GM19455 (cell line): ENCODE data around the gene PUS10.
"Not testable (repeated sequence)": the region's sequence is repeated elsewhere in the genome, so short reads cannot be mapped to it uniquely, and the experiment has no call there.

Experiments
- ATAC-seq: cut with Tn5 transposase; IDR thresholded peaks from one replicate; pipeline ENCODE4 v1.9.1; 2021; ENCODE audit not compliant: unreplicated experiment

PUS10 gene

DNA sequence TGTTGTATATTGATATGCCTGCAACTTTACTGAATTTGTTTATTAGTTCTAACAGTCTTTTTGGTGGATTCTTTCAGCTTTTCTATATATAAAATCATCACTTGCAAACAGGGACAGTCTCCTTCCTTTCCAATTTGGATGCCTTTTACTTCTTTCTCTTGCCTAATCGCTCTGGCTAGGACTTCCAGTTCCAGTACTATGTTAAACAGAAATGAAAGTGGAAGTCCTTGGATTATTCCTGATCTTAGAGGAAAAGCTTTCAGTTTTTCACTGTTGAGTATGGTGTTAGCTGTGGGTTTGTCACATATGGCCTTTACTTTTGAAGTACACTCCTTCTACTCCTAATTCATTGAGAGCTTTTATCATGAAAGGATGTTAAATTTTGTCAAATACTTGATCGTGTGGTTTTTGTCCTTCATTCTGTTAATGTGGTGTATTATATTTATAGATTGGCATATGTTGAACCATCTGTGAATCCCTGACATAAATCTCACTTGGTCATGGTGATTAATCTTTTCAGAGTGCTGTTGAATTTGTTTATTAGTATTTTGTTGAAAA lies 83.8 kb downstream of the PUS10 start:
- no peak for ATAC-seq

DNA sequence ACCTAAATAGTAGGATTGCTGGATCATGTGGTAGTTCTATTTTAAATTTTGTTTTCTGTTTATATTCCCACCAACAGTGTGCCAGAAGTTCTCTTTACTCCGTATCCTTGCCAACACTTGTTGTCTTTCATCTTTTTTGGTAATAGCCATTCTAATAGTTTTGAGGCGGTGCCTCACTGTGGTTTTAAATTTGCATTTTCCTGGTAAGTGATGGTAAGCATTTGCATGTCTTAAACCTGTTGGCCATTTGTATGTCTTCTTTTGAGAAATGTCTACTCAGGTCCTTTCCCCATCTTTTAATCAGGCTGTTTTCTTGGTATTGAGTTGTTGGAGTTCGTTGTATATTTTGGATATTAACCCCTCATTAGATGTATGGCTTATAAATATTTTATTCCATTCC lies 85.1 kb downstream of the PUS10 start:
- ATAC-seq, result no peak

DNA sequence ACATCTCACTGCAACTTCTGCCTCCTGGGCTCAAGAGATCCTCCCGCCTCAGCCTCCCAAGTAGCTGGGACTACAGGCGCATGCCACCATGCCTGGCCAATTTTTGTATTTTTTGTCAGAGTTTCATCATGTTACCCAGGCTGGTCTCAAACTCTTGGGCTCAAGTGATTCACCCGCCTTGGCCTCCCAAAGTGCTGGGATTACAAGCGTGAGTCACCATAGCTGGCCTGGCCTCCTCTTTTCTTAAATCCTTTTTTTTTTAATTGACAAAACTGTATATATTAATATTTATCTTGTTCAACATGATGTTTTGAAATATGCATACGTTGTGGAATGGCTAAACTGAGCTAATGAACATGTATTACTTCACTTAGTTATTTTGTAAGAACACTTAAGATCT lies 86.0 kb downstream of the PUS10 start:
- not testable (repeated sequence) for ATAC-seq

DNA sequence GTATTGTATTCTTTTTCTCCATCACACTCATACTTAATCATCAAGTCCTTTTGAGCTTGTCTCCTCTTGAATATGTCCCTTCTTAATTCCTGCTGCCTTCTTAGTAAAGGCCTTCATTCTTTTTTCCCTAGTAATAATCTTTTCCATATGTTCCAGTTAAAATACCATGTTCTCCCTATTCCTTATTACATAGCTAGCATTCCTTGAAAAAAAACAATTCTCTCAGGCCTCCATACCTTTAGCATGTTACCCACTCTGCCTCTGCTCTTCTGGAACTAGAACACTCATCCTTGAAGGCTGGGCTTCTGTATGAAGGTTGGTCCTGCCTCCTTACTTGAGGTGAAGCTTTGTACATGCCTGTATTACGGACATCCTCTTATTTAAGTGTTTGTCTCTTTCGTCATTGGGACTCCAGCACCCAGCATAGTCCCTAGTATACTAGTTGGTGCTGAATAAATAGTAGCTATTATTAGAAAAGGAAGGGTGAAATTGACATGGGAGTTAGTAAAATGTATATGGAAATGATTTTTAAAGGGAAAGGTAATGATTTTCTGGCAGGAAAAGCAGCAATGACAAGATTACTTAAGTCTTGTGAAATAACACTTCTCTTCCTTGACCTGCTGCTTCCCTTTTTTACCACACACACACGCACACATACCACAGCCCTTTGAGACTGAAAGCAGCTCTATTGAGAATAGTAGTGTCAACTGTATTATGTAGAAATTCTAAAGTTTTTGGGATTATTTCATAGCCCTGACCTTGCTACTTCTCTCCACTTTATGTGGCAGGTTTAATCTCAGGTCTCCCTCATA lies 91.1 kb downstream of the PUS10 start:
- no peak for ATAC-seq

DNA sequence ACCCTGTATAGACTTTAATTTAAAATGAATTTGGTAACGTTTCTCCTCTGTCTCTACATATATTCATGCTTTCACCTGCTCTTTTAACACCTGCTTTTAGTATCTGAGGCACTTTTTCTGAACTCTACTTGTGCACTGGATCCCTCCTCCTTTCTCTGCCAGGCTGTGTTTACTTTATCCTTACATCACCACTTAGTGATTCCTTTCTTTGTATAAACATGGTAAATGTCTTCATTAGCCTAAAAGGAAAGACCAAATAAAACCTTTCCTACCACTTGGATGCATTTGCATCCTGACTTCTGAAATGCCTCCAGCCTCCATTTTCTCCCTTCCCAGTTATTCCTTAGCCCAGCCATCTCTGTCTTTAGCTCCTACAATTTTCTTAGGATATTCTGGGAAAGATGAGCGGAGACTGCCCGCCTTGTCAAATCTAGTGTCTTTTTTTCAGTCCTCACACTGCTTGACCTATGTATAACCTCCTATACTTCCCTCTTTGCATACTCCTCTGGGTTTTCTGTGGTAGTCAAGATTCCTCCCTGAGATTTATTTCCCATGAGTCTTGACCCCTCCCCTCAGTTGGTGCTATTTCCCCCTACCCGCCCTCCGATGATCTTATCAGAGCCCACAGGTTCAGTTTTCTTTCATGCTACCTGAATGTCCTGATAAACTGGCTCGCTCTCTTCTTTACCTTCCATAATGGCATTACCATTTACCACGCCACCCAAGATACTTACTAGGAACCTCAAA lies 91.9 kb downstream of the PUS10 start:
- no peak for ATAC-seq

DNA sequence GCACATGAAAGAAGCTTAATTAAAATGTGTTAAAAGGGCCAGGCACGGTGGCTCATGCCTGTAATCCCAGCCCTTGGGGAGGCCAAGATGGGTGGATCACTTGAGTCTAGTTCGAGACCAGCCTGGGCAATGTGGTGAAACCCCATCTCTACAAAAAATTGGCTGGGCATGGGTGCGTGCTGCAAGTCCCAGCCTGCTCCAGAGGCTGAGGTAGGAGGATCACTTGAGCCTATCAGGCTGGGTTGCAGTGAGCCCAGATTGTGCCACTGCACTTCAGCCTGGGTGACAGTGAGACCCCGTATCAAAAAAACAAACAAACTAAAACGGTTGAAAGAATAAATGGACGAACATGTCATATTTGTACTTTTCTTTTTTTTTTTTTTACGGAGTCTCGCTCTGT lies 110.7 kb downstream of the PUS10 start:
- ATAC-seq, result no peak

DNA sequence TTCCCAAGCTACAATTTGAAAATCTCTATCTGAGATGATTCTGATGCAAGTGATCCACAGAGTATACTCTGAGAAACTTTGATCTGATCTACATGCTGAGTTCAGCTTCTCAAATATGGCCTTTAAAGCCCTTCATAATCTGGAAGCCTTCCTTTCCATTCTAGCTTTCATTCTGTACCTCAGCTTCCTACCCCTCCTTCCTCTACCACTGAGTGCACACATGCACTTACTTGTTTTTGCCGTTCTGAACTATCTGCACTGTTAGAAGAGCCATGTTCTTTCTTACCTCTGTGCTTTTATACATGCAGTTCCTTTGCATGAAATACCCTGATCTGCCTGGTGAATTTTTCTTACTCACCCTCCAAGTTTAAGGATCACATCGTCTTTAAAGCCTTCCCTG lies 111.7 kb downstream of the PUS10 start:
- ATAC-seq, result no peak

DNA sequence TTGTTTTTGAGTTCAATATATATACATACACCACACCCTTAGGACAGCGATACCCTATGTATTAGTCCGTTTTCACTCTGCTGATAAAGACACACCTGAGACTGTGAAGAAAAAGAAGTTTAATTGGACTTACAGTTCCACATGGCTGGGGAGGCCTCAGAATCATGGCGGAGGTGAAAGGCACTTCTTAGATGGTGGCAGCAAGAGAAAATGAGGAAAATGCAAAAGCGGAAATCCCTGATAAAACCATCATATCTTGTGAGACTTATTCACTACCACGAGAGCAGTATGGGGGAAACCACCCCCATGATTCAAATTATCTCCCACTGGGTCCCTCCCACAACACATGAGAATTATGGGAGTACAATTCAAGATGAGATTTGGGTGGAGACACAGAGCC lies 112.2 kb downstream of the PUS10 start:
- not testable (repeated sequence) for ATAC-seq

DNA sequence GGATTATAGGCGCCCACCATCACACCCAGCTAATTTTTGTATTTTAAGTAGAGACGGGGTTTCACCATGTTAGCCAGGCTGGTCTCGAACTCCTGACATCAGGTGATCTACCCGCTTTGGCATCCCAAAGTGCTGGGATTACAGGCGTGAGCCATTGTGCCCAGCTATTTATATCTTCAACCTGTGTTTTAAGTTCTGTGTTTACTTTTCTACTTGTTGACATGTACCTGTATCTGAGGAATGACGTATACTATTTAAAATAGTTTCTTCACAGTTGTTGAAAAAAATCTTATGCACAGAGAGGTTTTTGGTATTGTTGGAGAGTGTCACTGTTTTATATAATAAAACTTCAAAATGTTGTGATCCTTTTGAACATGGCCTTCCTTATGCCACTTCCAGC lies 116.8 kb downstream of the PUS10 start:
- ATAC-seq, result not testable (repeated sequence)

DNA sequence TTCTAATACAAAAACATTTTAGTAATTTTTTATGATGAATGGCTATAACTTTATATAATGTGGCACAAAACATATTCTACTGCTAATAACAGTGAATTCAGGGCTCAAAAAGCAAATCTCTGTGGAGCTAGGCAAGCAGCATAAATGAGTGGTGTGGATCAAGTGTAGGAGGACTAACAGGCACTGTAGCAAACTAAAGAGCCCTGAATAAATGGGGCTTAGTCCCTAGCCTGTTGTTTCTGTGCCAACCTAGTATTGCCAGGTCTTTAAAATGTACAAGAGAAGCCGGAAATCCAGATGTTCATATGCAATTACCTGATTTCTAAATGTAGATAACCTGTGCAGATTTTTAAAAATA lies 118.2 kb downstream of the PUS10 start:
- ATAC-seq, result no peak

DNA sequence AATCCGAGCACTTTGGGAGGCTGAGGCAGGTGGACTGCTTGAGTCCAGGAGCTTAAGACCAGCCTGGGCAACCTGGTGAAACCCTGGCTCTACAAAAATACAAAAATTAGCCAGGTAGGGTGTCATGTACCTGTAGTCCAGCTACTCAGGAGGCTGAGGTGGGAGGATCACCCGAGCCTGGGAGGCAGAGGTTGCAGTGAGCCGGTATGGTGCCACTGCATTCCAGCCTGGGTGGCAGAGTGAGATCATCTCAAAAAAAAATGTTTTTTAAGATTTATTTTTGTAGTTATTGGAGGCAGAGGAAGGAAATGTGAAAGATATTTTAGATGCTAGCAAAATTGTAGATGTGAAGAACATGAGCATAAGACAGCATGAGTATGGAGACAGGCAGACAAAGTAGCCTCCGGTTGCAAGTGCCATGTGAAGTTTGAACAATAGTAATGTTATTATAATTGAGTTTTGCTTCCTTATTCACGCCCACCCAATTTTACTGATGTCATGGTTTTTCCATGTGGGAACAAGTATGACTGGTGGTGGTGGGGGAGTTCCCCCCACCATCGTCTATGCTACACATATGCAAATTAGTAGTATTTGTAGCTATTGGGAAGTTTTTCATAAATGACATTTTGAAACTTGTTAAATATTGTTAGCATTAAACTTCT lies 118.7 kb downstream of the PUS10 start:
- no peak for ATAC-seq

DNA sequence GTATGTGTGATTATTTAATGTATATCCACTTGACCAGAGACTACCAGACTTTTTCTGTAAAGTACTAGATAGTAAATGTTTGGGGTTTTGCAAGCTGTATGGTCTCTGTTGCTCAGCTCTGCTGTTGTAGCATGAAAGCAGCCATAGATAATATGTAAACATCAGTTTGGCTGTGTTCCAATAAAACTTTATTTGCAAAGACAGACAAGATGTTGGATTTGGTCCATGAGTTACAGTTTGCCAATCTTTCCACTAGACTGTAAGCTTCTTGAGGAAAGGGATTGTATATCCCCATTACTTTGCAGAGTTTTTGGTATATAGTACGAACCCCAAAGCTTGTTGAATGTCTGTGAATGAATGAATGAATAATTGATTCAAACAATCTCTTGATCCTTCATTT lies 119.5 kb downstream of the PUS10 start:
- ATAC-seq, result no peak
